ENCODE data around the gene ZNF532. TPM values are rescaled to one million over a fixed set of nuclear protein-coding genes. Genes with fewer than 3 reads are reported as not detected.
"Not testable (repeated sequence)": the region's sequence is repeated elsewhere in the genome, so short reads cannot be mapped to it uniquely, and the experiment has no call there.

ZNF532 gene
- total RNA-seq, 4 donors from 2014 or later, result 16.2 to 26.9 (median 22.7) TPM

DNA sequence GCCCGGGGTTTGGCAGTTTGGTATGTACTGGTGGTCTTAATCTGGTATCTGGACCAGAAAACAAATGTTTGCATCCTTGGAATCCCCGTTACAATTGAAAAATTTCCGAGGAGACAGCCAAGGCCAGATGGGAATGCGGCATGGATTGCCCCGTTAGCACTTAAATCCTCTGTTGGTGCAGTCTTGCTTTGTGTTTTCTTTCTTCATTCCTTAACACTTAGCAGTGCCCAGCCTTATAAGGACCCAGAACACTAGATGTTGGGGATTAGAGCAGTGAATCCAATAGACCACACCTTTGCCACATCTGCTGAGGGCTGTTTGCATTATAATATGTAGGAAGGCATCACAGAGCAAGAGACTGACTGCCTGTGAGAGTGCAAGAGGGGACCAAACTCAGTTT is 12.8 kb upstream of the ZNF532 start:
- intact Hi-C loops (cut with DNase I; ENCODE audit: low total_unique reads), result no loop called here
- H3K27me3 ChIP-seq, result no peaks in the 10 kb centered on the region
- 72 to 86% methylated on average over 5 of the region's 5 CpGs for WGBS, 2 donors (ENCODE audit: low coverage in 1 of 2)
- H3K9me3 ChIP-seq, result no peaks in the 10 kb centered on the region
- DNase-seq, result no peak
- TF ChIP-seq POLR2A (IDR thresholded peaks at IDR 0.05) (no peak), POLR2AphosphoS5 (IDR thresholded peaks at IDR 0.05) (no peak), EP300 (IDR thresholded peaks at IDR 0.05; ENCODE audit: low read depth) (no peak)
- TF ChIP-seq, protein P1, sequence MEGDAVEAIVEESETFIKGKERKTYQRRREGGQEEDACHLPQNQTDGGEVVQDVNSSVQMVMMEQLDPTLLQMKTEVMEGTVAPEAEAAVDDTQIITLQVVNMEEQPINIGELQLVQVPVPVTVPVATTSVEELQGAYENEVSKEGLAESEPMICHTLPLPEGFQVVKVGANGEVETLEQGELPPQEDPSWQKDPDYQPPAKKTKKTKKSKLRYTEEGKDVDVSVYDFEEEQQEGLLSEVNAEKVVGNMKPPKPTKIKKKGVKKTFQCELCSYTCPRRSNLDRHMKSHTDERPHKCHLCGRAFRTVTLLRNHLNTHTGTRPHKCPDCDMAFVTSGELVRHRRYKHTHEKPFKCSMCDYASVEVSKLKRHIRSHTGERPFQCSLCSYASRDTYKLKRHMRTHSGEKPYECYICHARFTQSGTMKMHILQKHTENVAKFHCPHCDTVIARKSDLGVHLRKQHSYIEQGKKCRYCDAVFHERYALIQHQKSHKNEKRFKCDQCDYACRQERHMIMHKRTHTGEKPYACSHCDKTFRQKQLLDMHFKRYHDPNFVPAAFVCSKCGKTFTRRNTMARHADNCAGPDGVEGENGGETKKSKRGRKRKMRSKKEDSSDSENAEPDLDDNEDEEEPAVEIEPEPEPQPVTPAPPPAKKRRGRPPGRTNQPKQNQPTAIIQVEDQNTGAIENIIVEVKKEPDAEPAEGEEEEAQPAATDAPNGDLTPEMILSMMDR (IDR thresholded peaks at IDR 0.05), result no peak
- no peaks in the 10 kb centered on the region for H3K4me1 ChIP-seq
- in situ Hi-C loops (cut with MboI; ENCODE audit: low pct_ligation_motif_present in 1 of 4, low pct_unique_long_range_greater_than_20kb in 1 of 4, low sequenced_read_pairs in 3 of 4), result no loop called here
- H3K4me3 ChIP-seq, result no peak overlapping the region
- H3K36me3 ChIP-seq, result no peaks in the 10 kb centered on the region
- no peak overlapping the region for H3K27ac ChIP-seq

DNA sequence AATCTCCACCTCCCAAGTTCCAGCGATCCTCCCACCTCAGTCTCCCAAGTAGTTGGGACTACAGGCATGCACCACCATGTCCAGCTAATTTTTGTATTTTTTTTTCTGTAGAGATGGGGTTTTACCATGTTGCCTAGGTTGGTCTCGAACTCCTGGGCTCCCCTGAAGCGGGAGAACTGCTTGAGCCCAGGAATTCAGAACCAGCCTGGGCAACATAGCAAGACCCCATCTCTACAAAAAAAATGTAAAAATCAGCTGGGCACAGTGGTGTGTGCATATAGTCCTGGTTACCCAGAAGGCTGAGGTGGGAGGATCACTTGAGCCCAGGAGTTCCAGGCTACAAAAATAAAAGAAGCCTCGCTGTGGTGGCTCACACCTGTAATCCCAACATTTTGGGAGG is 12.0 kb upstream of the ZNF532 start:
- intact Hi-C loops (cut with DNase I; ENCODE audit: low total_unique reads) (no loop called here), in situ Hi-C loops (cut with MboI; ENCODE audit: low pct_ligation_motif_present in 1 of 4, low pct_unique_long_range_greater_than_20kb in 1 of 4, low sequenced_read_pairs in 3 of 4) (no loop called here)
- no peak overlapping the region for H3K27ac ChIP-seq

DNA sequence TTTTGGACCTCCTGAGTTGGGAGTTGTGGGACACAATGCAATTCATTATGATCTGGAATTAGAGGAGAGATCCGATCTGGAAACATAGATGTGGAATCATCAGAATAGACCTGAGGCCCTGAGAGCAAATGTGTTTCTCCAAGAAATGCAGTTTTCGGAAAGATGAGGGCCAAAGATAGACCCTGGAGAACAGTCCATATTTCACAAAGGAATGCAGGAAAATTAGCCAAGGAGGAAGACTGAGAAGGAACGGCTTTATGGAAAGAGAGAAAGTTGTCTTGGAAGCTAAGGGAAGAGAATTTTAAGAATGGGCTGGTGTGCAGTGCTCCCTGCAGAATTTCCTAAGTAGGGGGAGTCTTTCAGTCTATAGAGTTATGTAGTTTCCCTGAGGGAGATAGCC is 11.1 kb upstream of the ZNF532 start:
- H3K36me3 ChIP-seq, result no peaks in the 10 kb centered on the region
- no peak overlapping the region for H3K27ac ChIP-seq
- in situ Hi-C loops (cut with MboI; ENCODE audit: low pct_ligation_motif_present in 1 of 4, low pct_unique_long_range_greater_than_20kb in 1 of 4, low sequenced_read_pairs in 3 of 4) (no loop called here), intact Hi-C loops (cut with DNase I; ENCODE audit: low total_unique reads) (no loop called here)
- H3K27me3 ChIP-seq, result no peaks in the 10 kb centered on the region
- no peaks in the 10 kb centered on the region for H3K9me3 ChIP-seq
- H3K4me3 ChIP-seq, result no peak overlapping the region
- TF ChIP-seq, protein P1 (IDR thresholded peaks at IDR 0.05), result no peak
- TF ChIP-seq POLR2A (IDR thresholded peaks at IDR 0.05) (no peak), POLR2AphosphoS5 (IDR thresholded peaks at IDR 0.05) (no peak), EP300 (IDR thresholded peaks at IDR 0.05; ENCODE audit: low read depth) (no peak)
- WGBS, 2 donors (ENCODE audit: low coverage in 1 of 2), result 86 to 88% methylated on average over 3 of the region's 3 CpGs
- H3K4me1 ChIP-seq, result no peaks in the 10 kb centered on the region
- DNase-seq, result no peak

More for the DNA sequence above, 12.0 kb upstream of the ZNF532 start:
- no peaks in the 10 kb centered on the region for H3K36me3 ChIP-seq
- H3K4me1 ChIP-seq, result no peaks in the 10 kb centered on the region
- 98% methylated on average over 4 of the region's 4 CpGs; no CpG with 5 or more reads in 1 of the 2 donors for WGBS, 2 donors (ENCODE audit: low coverage in 1 of 2)
- DNase-seq, result no peak
- H3K4me3 ChIP-seq, result no peak overlapping the region
- TF ChIP-seq POLR2AphosphoS5 (IDR thresholded peaks at IDR 0.05), result no peak
- no peak for TF ChIP-seq POLR2A (IDR thresholded peaks at IDR 0.05)
- no peak for TF ChIP-seq EP300 (IDR thresholded peaks at IDR 0.05; ENCODE audit: low read depth)
- TF ChIP-seq, protein P1 (IDR thresholded peaks at IDR 0.05), result no peak
- no peaks in the 10 kb centered on the region for H3K9me3 ChIP-seq
- no peaks in the 10 kb centered on the region for H3K27me3 ChIP-seq

DNA sequence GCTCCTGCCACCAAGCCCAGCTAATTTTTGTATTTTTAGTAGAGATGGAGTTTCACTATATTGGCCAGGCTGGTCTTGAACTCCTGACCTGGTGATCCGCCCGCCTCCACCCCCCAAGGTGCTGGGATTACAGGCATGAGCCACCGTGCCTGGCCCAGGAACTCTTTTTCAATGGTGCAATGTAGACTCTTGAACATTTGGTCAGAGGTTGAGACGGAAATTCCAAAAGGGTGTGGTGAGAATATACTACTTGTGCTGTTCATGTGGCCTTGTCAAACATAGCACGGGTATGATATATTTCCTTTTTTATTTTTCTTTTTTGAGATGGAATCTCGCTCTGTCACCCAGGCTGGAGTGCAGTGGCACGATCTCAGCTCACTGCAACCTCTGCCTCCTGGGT is 9.2 kb upstream of the ZNF532 start:
- H3K9me3 ChIP-seq; H3K36me3 ChIP-seq; intact Hi-C loops (cut with DNase I; ENCODE audit: low total_unique reads); H3K4me3 ChIP-seq; DNase-seq; H3K27ac ChIP-seq; in situ Hi-C loops (cut with MboI; ENCODE audit: low pct_ligation_motif_present in 1 of 4, low pct_unique_long_range_greater_than_20kb in 1 of 4, low sequenced_read_pairs in 3 of 4); H3K27me3 ChIP-seq: not testable (repeated sequence)
- 59 to 73% methylated on average over 2 to 7 of the region's 7 CpGs for WGBS, 2 donors (ENCODE audit: low coverage in 1 of 2)
- H3K4me1 ChIP-seq, result peaks cover 3 to 19% (median 9%) of the 10 kb centered on the region in 4 donors

DNA sequence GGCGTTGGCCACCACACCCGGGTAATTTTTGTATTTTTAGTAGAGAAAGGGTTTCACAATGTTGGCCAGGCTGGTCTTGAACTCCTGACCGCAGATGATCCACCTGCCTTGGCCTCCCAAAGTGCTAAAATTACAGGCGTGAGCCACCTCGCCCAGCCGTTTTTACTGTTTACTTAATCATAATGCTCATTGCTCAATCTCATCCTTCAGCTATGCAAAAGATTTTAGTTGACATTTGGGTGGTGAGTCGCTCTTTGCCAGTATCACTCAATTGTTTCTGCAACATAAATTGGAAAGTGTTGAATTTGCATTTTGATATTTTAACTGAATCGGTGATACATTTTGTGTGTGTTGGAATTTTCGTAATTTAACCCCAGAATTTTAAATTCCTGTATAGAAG is 7.8 kb upstream of the ZNF532 start:
- H3K27ac ChIP-seq, result no peak overlapping the region
- WGBS, 2 donors (ENCODE audit: low coverage in 1 of 2), result 64 to 71% methylated on average over 7 to 9 of the region's 9 CpGs
- no peaks in the 10 kb centered on the region for H3K36me3 ChIP-seq
- no peaks in the 10 kb centered on the region for H3K27me3 ChIP-seq
- DNase-seq, result no peak
- TF ChIP-seq POLR2AphosphoS5 (IDR thresholded peaks at IDR 0.05), result no peak
- TF ChIP-seq EP300 (IDR thresholded peaks at IDR 0.05; ENCODE audit: low read depth), result no peak
- TF ChIP-seq, protein P1 (IDR thresholded peaks at IDR 0.05), result no peak
- TF ChIP-seq POLR2A (IDR thresholded peaks at IDR 0.05), result no peak
- intact Hi-C loops (cut with DNase I; ENCODE audit: low total_unique reads) (no loop called here), in situ Hi-C loops (cut with MboI; ENCODE audit: low pct_ligation_motif_present in 1 of 4, low pct_unique_long_range_greater_than_20kb in 1 of 4, low sequenced_read_pairs in 3 of 4) (no loop called here)
- no peaks in the 10 kb centered on the region for H3K9me3 ChIP-seq
- H3K4me1 ChIP-seq, result peaks cover 3 to 30% (median 9%) of the 10 kb centered on the region in 4 donors
- no peak overlapping the region for H3K4me3 ChIP-seq
